HepG2 (cell line): ENCODE data around the gene EPM2A.

Source experiments
- ATM ChIP-seq: fragments of 450-650 bp; IDR thresholded peaks from 2 replicates; pipeline ENCODE4 v1.7.1; 2017; ENCODE audit warnings: mild to moderate bottlenecking, borderline replicate concordance
- CTCF ChIP-seq: sonication (generic); formaldehyde crosslinking; IDR thresholded peaks from 2 replicates; pipeline ENCODE4 v1.5.0; 2020; ENCODE audit warnings: mild to moderate bottlenecking, missing genetic modification reagents, moderate library complexity
- HNRNPH1 ChIP-seq: fragments of 200-400 bp; formaldehyde crosslinking; optimal IDR thresholded peaks from 2 replicates; pipeline ENCODE3; 2017; ENCODE audit warnings: mild to moderate bottlenecking, low read depth, low read length
- KDM5A ChIP-seq: fragments of 200-600 bp; sonication (generic); IDR thresholded peaks from 2 replicates; pipeline ENCODE4 v1.7.0; 2018; ENCODE audit warnings: antibody characterized with exemption, mild to moderate bottlenecking, low read length, borderline replicate concordance
- PHF21A ChIP-seq: sonication (generic); formaldehyde crosslinking; IDR thresholded peaks from 2 replicates; pipeline ENCODE4 v1.5.0; 2020; ENCODE audit warnings: mild to moderate bottlenecking, missing genetic modification reagents
- POLR2AphosphoS5 ChIP-seq: IDR thresholded peaks from 2 replicates; pipeline ENCODE4 v1.6.1; 2012; ENCODE audit warnings: low read depth, low read length
- RERE ChIP-seq: IDR thresholded peaks from 2 replicates; pipeline ENCODE4 v1.6.1; 2016; ENCODE audit warnings: low read depth, missing genetic modification reagents, missing compliant biosample characterization
- ZFP36L1 ChIP-seq: sonication (generic); formaldehyde crosslinking; IDR thresholded peaks from 2 replicates; pipeline ENCODE4 v1.8.0; 2022; ENCODE audit warnings: mild to moderate bottlenecking, missing genetic modification reagents, moderate library complexity
- ZZZ3 ChIP-seq: sonication (generic); formaldehyde crosslinking; IDR thresholded peaks from 2 replicates; pipeline ENCODE4 v1.4.0; 2020; ENCODE audit warnings: missing genetic modification reagents, mild to moderate bottlenecking, borderline replicate concordance

DNA sequence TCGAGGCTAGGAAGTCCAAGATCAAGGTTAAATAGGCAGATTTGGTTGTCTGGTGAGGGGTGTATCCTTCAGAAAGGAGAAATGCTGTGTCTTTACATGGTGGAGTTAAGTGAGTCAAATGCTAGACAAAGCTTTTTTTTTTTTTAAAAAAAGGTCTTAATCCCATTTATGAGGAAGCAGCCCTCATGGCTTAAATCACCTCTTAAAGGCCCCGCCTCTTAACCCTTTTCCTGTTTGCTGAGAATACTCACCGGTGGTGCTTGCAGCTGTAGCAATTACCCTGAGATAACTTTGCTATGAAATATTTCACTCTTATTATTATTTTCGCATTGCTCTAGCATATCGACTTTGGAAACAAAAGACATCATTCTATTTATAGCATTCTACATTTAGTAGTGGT, 48.5 kb upstream of the EPM2A start:
- TF ChIP-seq ZZZ3 (no peak), CTCF (CRISPR knock-in tag) (no peak), PHF21A (no peak), ZFP36L1 (no peak), POLR2AphosphoS5 (no peak), RERE (CRISPR knock-in tag) (no peak), ATM (no peak), KDM5A (no peak), HNRNPH1 (no peak)
